SH-SY5Y (cell line): Measurements from ENCODE around the gene TNS3.

ENCODE experiments used
- GATA2 ChIP-seq: IDR thresholded peaks from 2 replicates; pipeline ENCODE4 v1.6.1; 2011; ENCODE audit warnings: mild to moderate bottlenecking, low read depth, low read length
- GATA3 ChIP-seq: IDR thresholded peaks from 2 replicates; pipeline ENCODE4 v1.6.1; 2011; ENCODE audit warnings: low read depth, mild to moderate bottlenecking, low read length, moderate library complexity

DNA sequence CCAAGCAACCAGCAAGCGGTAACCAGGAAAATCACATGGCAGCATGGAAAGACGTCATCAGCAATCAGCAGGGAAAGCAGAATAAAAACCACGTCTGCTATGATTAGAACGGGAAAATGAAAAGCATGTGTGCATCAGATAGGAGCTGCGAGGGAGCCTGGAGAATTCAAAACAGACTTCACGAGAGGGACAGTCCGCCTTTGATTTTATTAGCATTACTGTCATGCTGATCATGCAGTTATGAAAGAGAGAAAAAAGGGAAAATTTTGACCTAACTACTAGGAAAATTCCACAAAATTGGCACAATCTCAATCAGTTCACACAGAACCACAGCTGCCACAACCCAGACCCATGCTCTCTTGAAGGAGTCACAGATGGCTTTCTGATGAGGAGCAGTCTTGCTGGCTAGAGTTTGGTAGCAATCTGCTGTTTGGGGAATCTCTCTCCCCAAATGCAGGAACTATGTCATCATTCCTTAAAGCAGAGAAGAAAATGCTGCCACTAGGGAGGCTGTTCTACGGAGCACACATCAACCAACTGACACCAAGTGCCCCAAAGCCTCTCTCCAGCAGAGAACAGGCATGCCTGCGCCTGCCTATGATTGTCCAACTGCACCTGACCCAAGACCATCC is 295.9 kb downstream of the TNS3 start:
- no peak for TF ChIP-seq GATA3
- peak; percentile 78 for TF ChIP-seq GATA2
